Caco-2 (cell line): ENCODE results near the gene INPP5D. TPM values are rescaled to one million over a fixed set of nuclear protein-coding genes. Genes with fewer than 3 reads are reported as not detected.

Source experiments
- BruUV-seq: library from RNA; stranded (reverse); fragments of 400-500 nt; replicated peaks from 2 replicates; lab custom pipeline; 2021; lab: Mats Ljungman, UMichigan
- CTCF ChIA-PET: fragments of 300-600 bp; sonication (Branson Sonifier 250); formaldehyde crosslinking; loops from one replicate; lab custom pipeline; 2022; ENCODE audit warnings: antibody characterized with exemption; lab: Charles Lee
- POLR2A ChIA-PET: fragments of 300-600 bp; sonication (Branson Sonifier 250); formaldehyde crosslinking; loops from one replicate; lab custom pipeline; 2022; ENCODE audit warnings: antibody characterized with exemption; lab: Charles Lee
- DNase-seq, 2 experiments: peaks; one replicate each; pipeline versions ENCODE4 v3.0.0 to v3.0.0-alpha.2; 2020 to 2022
- H3K27me3 ChIP-seq: replicated peaks from 2 replicates; pipeline ENCODE4 v1.6.0; 2011; ENCODE audit warnings: low read length; ENCODE audit not compliant: control insufficient read depth, insufficient read depth
- H3K36me3 ChIP-seq: 2 replicates; pipeline ENCODE4 v1.5.1; 2011; ENCODE audit warnings: low read length; ENCODE audit not compliant: control insufficient read depth, insufficient read depth
- H3K4me1 ChIP-seq: fragments of 250-450 bp; sonication (Bioruptor Pico); 2 replicates; pipeline ENCODE4 v1.5.1; 2020; ENCODE audit warnings: mild to moderate bottlenecking
- H3K4me3 ChIP-seq: 2 replicates; pipeline ENCODE4 v1.5.1; 2011; ENCODE audit warnings: low read depth, mild to moderate bottlenecking, control low read depth, low read length
- H3K9me3 ChIP-seq: fragments of 250-450 bp; sonication (Bioruptor Pico); 2 replicates; pipeline ENCODE4 v1.5.1; 2020; ENCODE audit warnings: mild to moderate bottlenecking, moderate library complexity
- H3K27ac Mint-ChIP-seq: one replicate; pipeline ENCODE4 v1.8.0; 2022; ENCODE audit warnings: mixed read lengths; ENCODE audit not compliant: unreplicated experiment
- H3K27me3 Mint-ChIP-seq: one replicate; pipeline ENCODE4 v1.8.0; 2022; ENCODE audit warnings: mixed read lengths; ENCODE audit not compliant: insufficient read depth, unreplicated experiment
- H3K36me3 Mint-ChIP-seq: one replicate; pipeline ENCODE4 v1.8.0; 2022; ENCODE audit warnings: mild to moderate bottlenecking, mixed read lengths; ENCODE audit not compliant: insufficient read depth, unreplicated experiment
- H3K4me1 Mint-ChIP-seq: one replicate; pipeline ENCODE4 v1.8.0; 2022; ENCODE audit warnings: low read depth, mixed read lengths; ENCODE audit not compliant: unreplicated experiment
- H3K4me3 Mint-ChIP-seq: one replicate; pipeline ENCODE4 v1.8.0; 2022; ENCODE audit warnings: mild to moderate bottlenecking, moderate library complexity, mixed read lengths; ENCODE audit not compliant: unreplicated experiment
- H3K9me3 Mint-ChIP-seq: one replicate; pipeline ENCODE4 v1.8.0; 2022; ENCODE audit warnings: mixed read lengths; ENCODE audit not compliant: unreplicated experiment
- intact Hi-C: fragments of 100-400 bp; cut with micrococcal nuclease; formaldehyde crosslinking; loops from one replicate; pipeline ENCODE4 v1.10.0; 2022; ENCODE audit not compliant: unreplicated experiment
- total RNA-seq: library from RNA; stranded (reverse); gene quantifications from 2 replicates; pipeline ENCODE4 v1.2.3, GENCODE V29; 2022
- TF ChIP-seq, protein P1 (sequence below), 2 experiments: fragments of 200-600 bp in 1 of 2; IDR thresholded peaks; 1 replicate in 1 of 2; 2 replicates in 1 of 2; pipeline versions ENCODE4 v1.5.1 to v1.8.0; 2011 to 2022; ENCODE audit warnings: antibody characterized with exemption in 1 of 2, control low read depth in 1 of 2, inconsistent platforms in 1 of 2, low read depth in 1 of 2, low read length in 1 of 2, mild to moderate bottlenecking in 1 of 2, moderate library complexity in 1 of 2; ENCODE audit not compliant: insufficient read depth in 1 of 2, severe bottlenecking in 1 of 2, unreplicated experiment in 1 of 2

The INPP5D gene
- total RNA-seq, 1 experiment from 2014 or later, result not detected

DNA sequence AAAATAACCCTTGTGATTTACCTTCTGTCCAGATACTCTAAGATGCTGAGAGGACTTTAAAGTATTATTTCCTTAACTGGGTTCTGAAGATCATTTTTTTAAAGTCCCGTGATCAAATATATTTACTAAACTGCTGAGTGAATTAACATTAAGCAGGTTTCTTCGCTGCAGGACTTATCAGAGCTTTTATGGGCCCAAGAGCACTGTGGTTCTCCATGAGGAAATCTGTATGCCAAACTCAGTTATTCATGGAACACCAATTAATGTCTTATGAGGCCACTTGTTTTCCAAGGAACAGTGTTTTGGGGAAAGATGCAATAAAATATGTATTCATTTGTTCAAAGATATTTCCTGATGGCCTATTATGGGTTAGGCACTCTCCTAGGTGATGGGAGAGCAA, 111.2 kb downstream of the INPP5D start:
- Mint-ChIP-seq H3K9me3 (no peaks in the 10 kb centered on the region), H3K27me3 (peaks cover 4% of the 10 kb centered on the region), H3K36me3 (no peaks in the 10 kb centered on the region), H3K4me1 (no peaks in the 10 kb centered on the region), H3K4me3 (no peak overlapping the region), H3K27ac (no peak overlapping the region)
- Histone ChIP-seq H3K36me3 (no peaks in the 10 kb centered on the region), H3K9me3 (no peaks in the 10 kb centered on the region), H3K4me3 (no peak overlapping the region), H3K27me3 (no peaks in the 10 kb centered on the region), H3K4me1 (no peaks in the 10 kb centered on the region)
- no TSS peak for BruUV-seq
- POLR2A ChIA-PET, result no interaction called here
- DNase-seq, result no peak
- CTCF ChIA-PET, result no interaction called here
- intact Hi-C loops, result no loop called here
- TF ChIP-seq, protein P1, sequence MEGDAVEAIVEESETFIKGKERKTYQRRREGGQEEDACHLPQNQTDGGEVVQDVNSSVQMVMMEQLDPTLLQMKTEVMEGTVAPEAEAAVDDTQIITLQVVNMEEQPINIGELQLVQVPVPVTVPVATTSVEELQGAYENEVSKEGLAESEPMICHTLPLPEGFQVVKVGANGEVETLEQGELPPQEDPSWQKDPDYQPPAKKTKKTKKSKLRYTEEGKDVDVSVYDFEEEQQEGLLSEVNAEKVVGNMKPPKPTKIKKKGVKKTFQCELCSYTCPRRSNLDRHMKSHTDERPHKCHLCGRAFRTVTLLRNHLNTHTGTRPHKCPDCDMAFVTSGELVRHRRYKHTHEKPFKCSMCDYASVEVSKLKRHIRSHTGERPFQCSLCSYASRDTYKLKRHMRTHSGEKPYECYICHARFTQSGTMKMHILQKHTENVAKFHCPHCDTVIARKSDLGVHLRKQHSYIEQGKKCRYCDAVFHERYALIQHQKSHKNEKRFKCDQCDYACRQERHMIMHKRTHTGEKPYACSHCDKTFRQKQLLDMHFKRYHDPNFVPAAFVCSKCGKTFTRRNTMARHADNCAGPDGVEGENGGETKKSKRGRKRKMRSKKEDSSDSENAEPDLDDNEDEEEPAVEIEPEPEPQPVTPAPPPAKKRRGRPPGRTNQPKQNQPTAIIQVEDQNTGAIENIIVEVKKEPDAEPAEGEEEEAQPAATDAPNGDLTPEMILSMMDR (IDR thresholded peaks at IDR 0.05; ENCODE audit: insufficient read depth in 1 of 2, low read depth in 1 of 2, low read length in 1 of 2, severe bottlenecking in 1 of 2, unreplicated experiment in 1 of 2), result no peak

DNA sequence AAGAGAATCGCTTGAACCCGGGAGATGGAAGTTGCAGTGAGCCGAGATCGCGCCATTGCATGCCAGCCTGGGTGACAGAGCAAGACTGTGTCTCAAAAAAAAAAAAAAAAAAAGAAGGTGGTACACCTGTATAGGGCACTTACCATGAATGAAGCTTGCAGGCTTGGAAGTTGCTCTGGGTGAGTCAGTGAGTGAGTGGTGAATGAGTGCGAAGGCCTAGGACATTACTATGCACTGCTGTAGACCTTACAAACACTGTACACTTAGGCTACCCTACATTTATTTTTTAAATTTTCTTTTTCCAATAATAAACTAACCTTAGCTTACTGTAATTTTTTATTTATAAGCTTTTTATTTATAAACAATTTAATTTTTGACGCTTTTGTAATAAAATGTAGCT, 113.0 kb downstream of the INPP5D start:
- H3K36me3 ChIP-seq, result no peaks in the 10 kb centered on the region
- no peaks in the 10 kb centered on the region for H3K4me1 ChIP-seq
- no peak overlapping the region for H3K4me3 ChIP-seq
- no TSS peak for BruUV-seq
- no peaks in the 10 kb centered on the region for H3K9me3 Mint-ChIP-seq
- H3K9me3 ChIP-seq, result no peaks in the 10 kb centered on the region
- no peaks in the 10 kb centered on the region for H3K4me1 Mint-ChIP-seq
- TF ChIP-seq, protein P1 (IDR thresholded peaks at IDR 0.05; ENCODE audit: insufficient read depth in 1 of 2, low read depth in 1 of 2, low read length in 1 of 2, severe bottlenecking in 1 of 2, unreplicated experiment in 1 of 2), result no peak
- no peak for DNase-seq
- ChIA-PET CTCF (no interaction called here), POLR2A (no interaction called here)
- no peak overlapping the region for H3K27ac Mint-ChIP-seq
- H3K4me3 Mint-ChIP-seq, result no peak overlapping the region
- H3K27me3 ChIP-seq, result no peaks in the 10 kb centered on the region
- intact Hi-C loops, result no loop called here
- H3K36me3 Mint-ChIP-seq, result no peaks in the 10 kb centered on the region
- peaks cover 4% of the 10 kb centered on the region for H3K27me3 Mint-ChIP-seq

- no peaks in the 10 kb centered on the region for H3K27me3 ChIP-seq
- Mint-ChIP-seq H3K27me3 (peaks cover 1% of the 10 kb centered on the region), H3K9me3 (no peaks in the 10 kb centered on the region), H3K27ac (no peak overlapping the region), H3K36me3 (no peaks in the 10 kb centered on the region), H3K4me1 (no peaks in the 10 kb centered on the region), H3K4me3 (no peak overlapping the region)
- intact Hi-C loops, result no loop called here
- H3K4me3 ChIP-seq, result no peak overlapping the region
- H3K36me3 ChIP-seq, result no peaks in the 10 kb centered on the region
- no peak for DNase-seq
- H3K4me1 ChIP-seq, result no peaks in the 10 kb centered on the region
- no TSS peak for BruUV-seq
- ChIA-PET CTCF (no interaction called here), POLR2A (no interaction called here)
- H3K9me3 ChIP-seq, result no peaks in the 10 kb centered on the region
- TF ChIP-seq, protein P1 (IDR thresholded peaks at IDR 0.05; ENCODE audit: insufficient read depth in 1 of 2, low read depth in 1 of 2, low read length in 1 of 2, severe bottlenecking in 1 of 2, unreplicated experiment in 1 of 2), result no peak
Observed at GRCh38 chr2:233174137-233174536, 114.0 kb downstream of the INPP5D start.
